SW 1271 (cell line): ENCODE data around the gene SPAG9.
"Not testable (repeated sequence)": the region's sequence is repeated elsewhere in the genome, so short reads cannot be mapped to it uniquely, and the experiment has no call there.

Experiments used
- DNase-seq, 2 experiments: peaks; one replicate each; lab custom pipeline; 2025; lab: John Stamatoyannopoulos, UW

The SPAG9 gene

DNA sequence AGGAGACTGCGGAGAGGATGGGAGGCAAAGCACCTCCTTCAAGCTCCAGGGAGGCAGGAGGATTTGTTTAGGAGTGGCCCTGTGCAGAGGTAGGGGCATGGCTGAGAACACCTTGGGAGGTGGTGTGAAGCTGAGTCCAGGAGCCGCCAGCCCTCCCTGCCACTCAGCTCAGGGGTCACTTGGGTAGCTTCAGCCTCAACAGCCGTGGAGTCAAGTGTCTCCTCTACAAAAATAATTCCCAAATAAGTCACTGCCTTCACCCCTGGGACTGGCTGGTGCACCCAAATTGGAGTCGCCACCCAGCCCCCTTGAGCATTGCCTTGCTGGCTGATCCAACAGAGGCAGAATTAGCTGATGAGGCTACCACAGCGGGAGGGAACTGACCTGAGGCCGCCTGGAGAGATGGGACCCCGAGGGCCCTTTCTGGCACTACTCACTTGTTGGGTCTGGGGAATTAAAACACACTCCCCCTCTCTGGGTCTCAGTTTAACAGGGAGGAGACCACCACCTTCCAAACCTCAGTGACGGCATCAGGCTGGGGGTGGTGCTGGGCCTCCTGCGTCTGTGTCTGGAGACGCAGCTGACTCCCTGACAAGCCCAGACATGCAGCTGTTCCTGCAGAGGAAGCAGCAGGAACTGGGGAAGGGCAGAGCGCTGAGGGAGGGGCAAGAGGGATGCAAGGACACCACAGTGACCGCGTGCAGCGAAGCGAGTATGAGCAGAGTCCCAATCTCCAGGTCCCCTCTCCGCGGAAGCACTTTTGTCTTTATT lies 166.7 kb downstream of the SPAG9 start:
- DNase-seq, result no peak

DNA sequence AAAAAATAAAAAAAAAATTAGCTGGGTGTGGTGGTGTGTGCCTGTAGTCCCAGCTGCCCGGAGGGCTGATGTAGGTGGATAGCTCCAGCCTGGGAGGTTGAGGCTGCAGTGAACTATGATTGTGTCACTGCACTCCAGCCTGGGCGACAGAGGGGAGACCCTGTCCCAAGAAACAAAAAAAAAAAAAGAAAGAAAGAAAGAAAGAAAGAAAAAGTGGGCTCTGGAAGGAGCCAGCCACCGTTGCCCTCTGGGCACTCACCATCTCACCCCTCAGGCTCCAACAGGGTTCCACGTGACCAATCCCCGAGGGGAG lies 167.2 kb downstream of the SPAG9 start:
- no peak for DNase-seq

DNA sequence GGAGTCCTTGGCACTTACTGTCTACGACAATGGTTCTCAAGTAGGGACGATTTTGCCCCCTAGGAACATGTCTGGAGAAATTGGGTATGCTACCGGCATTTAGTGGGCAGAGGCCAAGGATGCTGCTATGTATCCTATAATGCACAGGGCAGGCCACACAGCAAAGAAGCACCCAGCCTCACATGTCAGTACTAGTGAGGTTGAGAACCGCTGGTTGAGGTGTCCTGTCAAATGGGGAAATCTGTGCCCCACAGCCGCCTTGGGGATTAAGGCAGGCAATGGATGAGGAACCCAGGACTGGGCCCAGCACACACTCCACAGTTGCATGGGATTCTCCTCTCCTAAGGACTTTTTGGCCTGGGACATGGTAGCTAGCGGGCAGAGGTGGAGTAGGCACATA lies 167.8 kb downstream of the SPAG9 start:
- no peak for DNase-seq

DNA sequence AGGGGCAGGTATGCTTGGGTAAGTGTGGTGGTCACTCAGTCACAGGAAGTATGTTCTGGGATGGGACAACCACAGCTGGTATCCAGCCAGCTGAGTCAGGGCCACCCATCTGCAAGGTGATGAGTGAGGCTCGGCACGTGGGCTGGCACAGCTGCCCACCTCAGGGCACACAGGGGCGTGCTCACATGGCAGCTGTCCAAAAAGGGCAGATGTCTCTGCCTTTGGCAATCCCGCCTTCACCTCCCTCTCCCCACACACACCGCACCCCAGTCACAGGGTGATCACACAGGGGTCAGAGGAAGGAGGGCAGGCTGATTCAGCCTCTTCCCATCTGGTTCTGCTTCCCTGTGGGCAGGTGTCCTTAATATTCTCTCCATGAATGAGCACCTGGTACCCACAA lies 168.7 kb downstream of the SPAG9 start:
- DNase-seq, result no peak

DNA sequence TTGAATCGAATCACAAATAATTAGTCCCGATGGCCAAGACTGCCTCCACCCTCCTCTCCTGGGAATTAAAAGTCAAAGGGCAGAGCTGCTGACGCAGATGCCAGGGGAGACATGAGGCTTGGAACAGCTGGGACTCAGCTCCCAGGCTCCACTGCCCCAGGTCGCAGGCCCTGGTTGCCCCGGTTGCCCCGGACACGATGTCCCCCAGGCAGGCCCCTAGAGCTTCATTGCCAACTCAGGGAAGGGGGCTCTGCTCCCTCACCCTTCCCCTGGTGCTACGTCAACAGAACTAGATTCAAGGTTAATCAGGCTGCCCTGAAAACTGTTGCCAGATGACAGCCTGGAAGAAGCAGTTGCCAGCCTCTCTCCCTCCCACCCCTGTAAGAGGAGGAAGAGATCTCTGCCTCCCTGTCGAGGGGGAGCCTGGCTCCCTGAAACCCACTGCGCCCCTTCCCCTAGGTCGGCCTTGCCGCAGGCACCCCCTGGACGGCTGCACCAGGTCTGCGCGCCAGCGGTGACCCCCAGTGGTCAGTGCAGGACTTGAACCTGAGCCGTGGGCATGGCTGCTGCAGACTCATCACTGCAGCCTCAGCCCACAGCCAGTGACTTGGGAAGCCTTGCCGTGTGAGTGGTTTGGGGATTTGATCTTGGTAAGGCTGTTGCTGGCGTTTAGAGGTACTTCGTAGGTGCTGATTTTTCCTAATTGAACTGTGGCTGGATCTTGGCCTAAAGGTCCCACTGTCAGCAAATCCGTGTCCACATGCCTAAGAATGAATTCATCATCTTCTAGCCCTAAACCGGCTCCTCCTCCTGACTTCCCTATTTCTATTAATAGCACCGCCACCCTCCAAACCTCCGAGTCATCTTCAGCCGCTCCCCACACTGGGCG lies 170.4 kb downstream of the SPAG9 start:
- peak in 1 of 2 experiments; percentile 66 for DNase-seq

DNA sequence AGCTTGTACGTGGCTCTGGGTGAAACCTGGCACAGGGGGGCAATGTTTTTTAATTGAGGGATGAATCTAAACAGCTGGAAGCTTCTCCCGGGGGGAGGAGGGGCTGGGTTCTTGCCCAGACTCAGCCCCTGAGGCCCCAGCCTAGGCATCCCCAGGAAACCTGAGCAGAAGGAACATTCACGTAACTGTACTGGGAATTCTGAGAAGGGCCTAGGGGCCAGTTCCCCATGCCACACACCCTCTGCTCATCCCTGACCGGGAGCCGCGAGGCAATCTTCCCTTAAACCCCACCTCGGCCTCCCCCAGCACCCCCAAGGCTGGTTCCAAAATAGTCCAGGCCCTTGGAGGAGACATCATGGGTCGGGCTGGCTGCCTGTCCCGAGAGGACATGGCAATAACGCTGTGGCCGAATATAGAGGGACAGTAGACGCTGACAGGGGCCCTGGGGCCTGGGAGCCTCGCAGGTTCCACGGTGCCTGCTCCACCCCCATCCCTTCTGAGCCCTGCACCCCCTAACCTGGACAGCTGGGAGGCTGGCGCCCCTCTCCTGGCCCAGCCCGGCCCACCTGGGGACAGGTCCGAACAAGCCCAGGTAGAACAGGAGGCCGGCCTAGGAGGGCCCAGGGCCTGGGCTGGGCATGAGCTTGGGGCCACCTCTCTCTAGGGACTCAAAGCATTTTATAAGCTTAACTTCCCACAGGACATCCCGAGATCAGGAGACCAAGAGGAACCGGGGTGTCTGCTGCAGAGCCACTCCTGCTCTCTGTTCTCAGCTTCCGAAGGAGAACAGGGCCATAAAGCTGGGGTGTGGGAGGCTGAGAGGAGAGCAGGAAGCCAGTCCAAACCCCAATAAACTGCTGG lies 171.3 kb downstream of the SPAG9 start:
- DNase-seq, result no peak

DNA sequence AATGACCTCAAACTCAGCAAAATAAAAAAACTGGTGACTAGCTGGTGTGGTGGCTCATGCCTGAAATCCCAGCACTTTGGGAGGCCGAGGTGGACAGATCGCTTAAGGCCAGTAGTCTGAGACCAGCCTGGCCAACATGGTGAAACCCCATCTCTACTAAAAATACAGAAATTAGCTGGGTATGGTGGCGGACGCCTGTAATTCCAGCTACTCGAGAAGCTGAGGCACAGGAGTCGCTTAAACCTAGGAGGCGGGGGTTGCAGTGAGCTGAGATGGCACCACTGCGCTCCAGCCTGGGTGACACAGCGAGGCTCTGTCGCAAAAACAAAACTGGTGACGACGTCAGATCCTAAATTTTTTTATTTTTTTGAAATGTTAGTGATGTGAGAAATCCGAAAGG lies 172.0 kb downstream of the SPAG9 start:
- no peak for DNase-seq

DNA sequence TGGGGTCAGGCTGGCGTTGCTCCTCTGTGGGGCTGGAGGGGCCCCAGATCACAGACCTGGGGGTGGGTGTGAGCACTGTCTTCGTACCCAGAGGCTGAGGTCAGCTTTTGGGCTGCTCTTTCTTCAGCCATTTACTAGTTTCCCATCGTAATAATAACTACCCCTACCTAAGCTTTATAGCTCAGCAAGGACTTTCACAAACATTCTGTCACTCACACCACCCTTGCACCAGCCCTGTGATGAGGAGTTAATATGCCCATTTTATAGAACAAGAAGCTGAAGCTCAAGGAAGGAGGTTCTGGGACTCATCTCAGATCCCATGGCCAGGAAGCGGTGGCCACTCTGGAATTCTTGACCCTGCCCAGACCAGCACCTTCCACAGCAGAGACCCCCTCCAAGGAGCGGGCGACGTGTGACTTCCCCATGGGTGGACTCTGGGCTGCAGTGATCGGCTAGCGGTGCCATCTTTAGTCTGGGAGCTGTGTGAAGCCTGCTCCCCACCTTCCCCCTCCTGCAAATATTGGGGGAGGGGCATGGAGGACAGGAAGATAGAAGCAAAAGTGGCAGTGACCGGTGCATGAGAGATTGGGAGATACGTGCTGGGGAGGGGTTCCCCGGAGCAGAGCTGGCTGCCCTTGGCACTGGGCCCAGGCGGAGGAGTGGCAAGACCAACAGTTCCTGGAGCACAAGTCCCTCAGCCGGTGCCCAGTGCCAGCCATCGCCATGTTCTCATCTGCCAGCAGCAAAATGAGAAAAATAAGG lies 172.7 kb downstream of the SPAG9 start:
- no peak for DNase-seq

DNA sequence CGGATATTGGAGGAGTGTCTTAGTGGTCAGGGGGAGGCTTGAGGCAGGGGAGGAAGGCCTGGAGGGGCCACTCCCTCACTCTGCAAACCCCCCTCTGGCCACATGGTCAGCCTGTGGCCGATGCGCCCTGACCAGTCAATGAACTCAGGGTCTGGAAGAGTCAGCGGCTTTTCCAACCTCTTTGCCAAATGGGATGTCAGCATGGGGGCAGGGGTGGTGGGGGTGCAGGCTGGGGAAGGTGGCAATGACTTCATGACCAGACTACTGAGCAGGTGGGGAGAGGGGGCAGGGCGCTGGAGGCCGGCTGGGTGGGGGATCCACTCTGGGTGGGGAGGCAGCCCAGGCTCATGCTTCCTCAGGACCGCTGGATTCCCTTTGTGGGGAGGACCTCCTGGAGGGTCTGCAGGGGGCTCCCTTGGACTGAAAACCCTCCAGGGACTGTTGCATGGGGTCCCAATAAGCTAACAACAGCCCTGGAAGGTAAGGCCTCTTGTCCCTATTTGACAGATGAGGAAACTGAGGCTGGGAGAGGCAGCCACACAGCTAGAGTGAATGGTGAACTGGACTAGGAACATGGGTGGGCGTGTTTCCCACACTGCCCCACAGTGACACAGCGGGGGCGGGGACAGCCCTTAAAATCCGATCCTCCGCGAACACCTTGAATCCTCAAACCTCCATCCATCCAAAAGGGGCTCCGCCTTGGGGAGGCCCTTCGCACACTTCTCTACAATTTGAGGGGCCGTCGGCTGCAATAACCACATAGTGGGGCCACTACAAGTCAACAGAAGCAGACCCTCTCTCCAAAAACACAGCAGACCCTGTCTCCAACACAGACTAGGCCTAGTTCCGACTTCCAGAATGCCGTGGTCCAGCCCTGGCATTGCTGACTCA lies 173.5 kb downstream of the SPAG9 start:
- no peak for DNase-seq

DNA sequence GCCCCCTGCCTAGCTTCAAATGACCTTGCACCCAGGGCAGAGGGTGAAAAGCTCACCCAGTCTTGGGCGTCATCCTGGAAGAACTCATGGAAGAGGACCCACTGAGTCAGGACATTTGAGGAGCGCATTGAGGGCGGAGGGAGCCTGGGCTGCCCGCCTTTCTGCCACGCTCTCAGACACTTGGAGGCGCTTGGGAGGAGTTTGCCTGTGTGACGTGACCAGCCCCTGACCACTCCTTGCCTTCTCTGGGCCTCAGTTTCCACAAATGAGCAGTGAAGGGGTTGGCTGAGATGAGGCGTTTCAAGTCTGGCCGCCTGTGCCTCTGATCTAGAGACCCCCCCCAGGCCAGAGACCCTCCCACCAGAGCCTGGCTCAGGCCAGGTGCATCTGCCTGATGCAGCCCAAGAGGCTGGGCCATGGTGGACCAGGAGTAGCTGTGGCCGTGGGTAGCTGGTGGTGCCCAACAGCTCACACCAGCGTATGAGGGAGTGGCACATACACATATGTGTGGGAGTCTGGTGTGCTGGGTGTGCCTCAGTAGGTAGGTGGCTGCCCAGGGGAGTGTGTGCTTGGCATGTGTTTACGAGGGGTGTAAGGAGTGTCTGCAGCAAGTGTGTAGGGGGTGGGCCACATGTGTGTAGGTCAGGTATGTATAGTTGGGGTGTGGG lies 174.3 kb downstream of the SPAG9 start:
- no peak for DNase-seq

DNA sequence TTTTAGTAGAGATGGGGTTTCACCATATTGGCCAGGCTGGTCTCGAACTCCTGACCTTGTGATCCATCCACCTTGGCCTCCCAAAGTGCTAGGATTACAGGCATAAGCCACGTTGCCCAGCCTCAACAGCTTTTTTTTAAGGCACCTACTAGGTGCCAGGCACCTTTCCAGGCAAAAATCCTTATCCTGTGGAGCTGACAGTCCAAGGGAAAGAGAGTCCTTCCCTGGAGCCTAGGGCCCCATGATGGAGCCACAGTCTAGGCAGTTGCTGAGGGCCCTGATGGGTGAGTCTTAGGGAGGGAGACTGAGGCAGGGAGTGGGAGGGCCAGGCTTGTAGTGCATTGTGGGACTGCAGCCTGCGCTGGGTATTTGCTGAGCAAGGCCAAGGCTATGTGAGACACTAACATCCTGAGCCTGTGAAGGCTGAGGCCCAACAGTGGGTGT lies 174.9 kb downstream of the SPAG9 start:
- DNase-seq, result no peak

DNA sequence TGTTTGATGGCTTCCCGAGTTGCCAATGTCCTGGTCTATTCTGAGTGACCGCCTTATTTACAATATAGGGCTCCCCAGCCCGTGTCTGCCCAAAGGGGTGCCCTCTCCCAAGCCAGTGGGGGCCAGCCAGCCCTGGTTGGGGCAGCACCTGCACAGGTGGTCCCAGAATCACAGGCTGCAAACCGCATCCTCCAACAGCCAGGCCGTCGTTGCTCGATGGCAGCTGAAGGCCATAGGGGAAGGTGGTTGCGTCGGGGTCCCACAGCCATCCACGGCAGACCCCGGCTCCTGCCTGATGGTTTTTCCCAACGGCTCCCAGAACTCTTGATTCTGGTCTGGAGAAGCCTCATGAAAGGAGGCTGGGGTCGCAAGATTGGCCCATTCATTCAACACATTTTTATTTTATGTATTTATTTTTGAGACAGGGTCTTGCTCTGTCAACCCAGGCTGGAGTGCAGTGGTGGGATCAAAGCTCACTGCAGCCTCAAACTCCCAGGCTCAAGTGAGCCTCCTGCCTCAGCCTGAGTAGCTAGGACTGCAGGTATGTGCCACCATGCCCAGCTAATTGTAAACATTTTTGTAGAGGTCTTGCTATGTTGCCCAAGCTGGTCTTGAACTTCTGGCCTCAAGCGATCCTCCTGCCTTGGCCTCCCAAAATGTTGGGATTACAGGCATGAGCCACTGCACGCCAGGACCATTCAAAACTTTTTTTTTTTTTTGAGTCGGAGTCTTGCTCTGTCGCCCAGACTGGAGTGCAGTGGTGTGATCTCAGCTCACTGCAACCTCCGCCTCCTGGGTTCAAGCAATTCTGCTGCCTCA lies 175.6 kb downstream of the SPAG9 start:
- DNase-seq, result no peak

DNA sequence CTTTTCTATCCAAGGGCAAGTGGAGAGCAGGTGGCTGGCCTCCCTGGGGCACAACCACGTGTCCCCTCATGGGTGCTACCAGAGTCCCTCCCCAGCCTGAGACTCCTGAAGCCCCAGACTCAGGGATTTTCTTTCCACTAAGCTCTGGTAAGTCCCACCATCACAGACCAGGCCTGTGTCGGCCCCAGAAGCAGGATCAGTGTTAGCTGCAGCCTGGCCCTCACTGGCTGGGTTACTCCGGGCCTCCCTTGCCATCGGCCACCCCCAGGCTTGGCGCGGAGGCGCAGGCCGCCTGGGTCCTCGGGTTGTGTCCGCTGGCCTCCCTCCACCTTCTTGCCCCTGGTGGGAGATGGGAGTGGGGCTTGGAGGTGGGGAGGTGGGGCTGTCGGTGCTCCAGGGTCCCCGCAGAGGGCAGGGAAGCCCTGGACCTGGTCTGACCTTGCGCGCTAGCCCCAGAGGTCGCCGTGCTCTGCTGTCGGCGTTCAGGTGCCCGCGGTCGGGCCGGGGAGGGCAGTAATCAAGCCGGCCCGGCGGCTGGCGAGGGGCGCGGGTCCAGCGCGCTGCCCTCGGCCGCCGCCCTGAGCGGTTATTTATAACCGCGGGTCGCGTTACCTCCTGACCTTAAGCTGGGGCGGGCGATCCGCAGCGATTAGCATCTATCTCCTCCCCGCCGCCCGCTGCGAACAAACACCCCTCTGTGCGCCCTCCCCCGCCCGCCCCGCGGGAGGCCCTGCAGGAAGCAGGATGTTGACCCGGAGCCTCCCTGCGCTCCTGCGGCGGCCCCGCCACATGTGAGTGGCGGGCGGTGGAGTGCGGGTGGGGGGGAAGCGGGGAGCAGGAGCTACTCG lies 176.4 kb downstream of the SPAG9 start:
- DNase-seq, result no peak

DNA sequence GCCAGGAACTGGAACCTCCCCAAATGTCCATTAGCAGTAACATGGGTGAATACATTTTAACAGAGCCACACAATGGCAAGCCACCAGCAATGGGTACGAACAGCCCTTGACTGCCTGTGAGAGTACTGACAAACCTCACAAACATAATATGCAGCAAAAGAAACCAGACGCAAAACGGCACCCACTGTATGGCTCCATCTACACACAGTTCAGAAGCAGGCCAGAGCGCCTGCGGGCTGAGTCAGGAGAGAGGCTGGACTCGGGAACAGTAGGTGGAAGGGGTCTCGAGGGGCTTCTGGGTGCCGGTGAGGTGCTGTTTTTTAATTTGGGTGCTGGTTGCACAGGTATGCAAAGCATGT lies 177.1 kb downstream of the SPAG9 start:
- no peak for DNase-seq

DNA sequence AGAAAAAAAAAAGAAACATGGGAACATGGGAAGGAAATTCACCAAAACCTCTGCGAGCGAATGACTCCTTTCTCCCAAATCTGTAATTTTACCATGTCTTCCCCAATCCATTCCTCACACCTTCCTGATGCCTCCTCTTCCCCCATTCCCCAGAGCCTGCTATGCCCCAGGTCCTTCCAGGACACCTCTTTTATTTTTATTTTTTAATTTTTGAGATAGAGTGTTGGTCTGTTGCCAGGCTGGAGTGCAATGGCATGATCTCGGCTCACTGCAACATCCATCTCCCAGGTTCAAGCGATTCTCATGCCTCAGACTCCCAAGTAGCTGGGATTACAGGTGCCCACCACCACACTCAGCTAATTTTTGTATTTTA lies 179.0 kb downstream of the SPAG9 start:
- not testable (repeated sequence) for DNase-seq

DNA sequence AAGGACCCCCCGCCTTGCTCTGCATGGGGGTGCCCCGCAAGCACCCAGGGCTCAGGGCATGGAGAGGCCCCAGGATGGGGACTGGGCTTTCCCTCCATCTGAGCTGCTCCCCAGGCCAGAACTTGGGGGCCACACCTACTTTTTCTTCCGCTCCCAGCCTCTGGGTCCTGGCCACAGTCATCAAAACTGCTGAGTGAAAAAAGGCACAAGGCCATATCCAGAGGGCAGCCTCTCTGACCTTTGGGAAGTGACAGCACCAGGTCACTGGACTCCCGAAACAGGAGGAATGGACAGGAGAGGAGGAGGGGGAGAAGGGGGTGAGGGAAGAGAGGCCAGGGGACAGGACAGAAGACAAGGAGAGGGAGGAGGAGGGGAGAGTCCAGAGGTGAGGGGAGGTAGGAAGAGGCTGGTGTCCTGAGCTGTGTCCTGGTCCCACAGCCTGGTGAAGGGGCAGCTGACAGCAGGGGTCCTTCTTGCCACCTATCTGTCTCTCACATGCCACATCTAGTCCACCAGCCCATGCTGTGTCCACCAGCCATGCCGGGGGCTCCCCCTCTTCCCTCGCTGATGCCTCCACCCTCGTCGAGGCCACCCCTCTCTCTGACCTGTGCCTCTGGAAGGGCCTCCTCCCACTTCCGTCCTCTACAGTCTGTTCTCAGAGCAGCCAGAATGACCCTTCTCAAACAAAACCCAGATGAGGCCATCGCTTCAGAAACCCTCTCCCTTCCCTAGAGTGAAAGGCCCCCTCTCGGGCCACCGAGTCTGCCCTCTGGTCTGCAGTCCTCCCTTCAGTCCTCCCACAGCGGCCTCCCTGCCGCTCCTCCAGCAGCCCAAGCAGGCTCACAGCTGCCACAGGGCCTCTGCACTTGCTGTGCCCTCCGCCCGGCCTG lies 180.6 kb downstream of the SPAG9 start:
- no peak for DNase-seq

DNA sequence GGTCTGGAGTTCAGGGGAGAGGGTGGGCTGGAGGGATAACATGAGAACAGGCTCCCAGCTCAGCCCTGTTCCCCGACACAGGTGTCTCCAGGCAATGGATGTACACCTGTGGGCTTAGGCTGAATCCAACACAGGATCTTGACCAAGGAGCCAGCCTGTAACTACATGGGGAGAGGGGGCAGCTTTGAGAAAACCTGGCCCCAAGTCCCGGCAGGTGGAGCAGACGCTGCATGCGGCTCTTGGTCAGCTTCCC lies 181.2 kb downstream of the SPAG9 start:
- DNase-seq, result no peak
